Endometrium (tissue), 2 donors: ENCODE results near the gene SH3RF3.

Source experiments
- FAIRE-seq: peaks from 2 replicates; lab custom pipeline; 2012; peaks lifted over from hg19 to GRCh38; lab: Jason Lieb, UNC
- donor health status: control.
- donor health status: control.

Gene SH3RF3

GRCh38 chr2:109264595-109265328 lies 135.8 kb downstream of the SH3RF3 start:
- FAIRE-seq = no peak

GRCh38 chr2:109265369-109265768 lies 136.4 kb downstream of the SH3RF3 start:
- no peak for FAIRE-seq

DNA sequence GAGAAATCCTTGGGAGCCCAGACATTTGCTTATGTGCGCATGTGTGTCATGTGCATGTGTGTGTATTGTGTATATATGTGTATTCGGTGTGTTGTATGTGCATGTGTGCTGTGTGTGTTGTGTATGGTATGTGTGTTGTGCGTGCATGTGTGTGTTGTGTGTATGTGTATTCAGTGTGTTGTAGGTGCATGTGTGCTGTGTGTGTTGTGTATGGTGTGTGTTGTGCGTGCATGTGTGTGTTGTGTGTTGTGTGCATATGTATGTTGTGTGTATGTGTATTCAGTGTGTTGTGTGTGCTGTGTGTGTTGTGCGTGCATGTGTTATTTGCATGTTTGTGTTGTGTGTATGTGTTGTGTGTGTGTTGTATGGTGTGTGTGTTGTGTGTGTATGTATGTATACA lies 136.9 kb downstream of the SH3RF3 start:
- FAIRE-seq = no peak

DNA sequence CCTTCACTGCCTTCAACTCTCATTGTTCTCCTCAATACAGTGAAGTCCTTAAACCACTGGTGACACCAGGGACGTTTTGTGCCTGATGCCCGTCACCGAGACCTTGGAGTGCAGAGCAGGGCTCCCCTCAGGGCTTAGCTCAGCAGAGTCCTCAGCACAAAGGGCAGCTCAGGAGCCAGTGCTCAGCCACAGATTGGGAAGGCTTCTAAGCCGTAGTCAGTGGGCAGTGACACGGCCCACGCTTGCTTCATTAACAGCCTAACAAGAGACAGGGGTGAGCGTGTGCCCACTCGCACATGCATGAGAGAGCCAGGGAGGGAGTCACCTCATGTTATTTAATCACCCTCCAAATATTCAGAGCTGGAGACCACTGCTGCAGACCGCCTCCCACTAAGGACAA lies 137.5 kb downstream of the SH3RF3 start:
- FAIRE-seq = no peak

DNA sequence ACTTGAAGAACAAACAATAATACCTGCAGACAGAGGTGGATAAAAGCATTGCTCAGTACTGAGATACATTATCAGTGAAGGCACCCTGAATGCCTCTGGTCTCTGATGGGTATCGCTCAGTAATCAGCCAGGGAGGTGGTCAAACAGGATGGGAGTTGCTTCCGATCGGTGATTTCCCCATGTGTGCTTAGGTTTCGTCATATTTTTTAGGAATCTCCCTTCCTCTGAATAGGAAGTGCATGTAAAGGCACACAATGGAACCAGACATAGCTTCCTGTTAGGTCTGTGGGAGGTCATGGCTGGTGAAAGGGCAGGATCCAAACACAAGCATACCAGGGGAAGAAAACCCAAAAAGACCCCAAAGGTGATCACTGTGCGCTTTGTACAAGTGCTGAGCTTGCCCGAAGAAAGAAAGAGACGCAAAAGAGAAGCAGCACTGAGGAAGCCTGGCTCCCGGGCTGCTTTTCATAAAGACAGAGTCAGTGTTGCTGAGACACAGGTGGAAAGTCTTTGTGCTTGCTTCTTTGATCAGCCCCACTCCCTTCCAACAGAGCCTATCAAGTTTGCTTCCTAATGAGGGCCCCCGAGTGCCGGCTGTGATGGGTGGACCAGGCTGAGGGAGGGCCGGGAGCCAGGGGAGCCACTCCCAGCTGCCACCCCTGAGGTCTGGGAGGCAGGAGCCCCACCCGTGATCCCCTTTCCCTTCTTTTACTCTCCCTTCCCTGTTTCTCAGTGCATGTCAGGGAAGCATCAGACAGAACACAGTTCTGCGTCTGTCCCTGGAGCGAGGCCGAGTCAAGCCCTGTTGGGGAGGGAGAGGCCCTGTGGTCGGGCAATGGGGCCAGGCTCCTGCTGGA lies 138.2 kb downstream of the SH3RF3 start:
- no peak for FAIRE-seq

DNA sequence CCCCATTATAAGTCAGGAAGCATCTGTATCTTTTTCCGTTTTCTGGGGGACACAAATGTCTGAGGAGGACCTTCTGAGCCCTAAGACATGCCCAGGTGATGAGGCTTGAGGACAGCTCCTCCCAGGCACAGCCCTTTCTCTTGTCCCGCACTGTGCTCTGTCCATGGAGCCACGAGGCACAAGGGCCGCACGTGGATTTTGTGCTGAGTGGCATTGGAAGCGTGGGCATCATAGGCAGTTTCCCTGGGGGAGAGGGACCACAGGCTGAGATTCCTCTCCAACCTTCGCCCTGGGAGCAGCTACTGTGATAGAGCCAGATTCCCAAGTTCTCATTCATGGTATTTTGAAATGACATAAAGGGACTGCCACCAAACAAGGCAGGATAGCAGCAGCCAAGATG lies 139.9 kb downstream of the SH3RF3 start:
- FAIRE-seq = no peak

DNA sequence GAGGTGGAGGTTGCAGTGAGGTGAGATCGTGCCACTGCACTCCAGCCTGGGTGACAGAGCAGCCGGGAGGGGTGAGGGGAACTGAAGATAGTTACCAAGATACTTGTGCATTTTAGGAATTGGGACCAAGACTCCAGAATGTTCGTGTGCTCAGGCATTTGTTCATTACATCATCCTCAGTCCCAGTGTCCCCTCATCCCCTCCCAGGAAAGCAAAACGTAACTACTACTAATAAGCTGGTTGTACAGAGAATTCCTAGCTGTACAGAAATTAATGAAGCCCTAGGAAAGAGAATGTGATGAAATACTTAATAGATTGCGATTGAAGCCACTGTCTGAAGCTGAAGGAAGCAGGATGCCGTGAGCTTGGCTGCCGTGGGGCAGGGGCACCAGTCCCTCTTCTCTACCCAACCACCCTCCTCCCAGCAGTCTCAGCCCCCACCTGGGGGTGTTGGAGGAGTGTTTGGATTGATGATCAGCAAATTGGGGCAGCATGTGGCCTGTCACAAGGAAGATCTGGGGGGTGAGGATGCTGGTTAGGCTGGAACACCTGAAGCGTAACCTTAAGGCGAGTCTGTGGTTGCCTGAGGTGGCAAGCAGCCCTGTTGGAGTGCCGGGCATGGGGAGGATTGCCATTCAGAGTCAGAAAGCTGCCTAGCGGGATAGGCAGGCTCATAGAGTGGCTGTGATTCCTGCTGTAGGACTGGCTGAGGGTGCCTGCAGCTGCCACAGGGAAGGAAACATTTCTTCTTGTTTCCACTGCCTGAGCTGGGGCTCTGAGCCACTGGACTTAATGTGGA lies 140.9 kb downstream of the SH3RF3 start:
- no peak for FAIRE-seq

DNA sequence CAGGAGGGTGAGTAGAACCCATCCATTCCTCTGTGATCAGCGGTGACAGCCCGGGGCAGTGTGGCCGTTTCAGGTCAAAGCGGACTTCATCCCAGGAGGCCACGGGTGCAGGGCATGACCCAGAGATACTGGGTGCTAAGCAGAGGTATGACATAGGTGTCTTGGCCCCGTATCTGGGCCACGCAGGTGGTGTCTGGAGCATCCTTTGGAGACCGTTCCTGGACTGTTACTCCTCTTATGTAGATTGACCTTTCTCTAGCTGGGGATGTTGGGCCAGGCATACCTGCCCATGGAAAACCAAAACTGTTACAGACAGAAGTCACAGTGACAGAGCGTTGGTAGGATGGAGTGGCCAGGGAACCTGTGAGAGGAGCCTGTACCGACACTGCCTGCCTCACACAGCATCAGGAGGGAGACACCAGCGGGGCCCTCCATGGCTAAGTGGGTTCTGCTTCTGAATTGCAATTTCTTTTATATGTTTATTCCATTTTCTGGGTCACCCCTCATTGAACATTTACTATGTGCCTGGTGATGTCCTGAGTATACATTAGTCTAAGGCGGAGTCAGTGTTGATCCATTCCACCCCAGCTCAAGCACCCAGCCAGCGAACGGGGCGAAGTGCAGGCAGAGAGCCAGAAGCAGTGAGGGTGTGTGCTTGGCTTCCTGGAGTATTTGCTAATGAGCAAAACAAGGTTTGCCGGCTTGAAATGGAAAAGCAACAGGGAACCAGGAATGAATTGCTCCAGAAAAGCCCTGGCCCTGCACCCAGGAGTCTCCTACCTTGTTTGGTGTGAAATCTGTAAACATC lies 141.7 kb downstream of the SH3RF3 start:
- no peak for FAIRE-seq

DNA sequence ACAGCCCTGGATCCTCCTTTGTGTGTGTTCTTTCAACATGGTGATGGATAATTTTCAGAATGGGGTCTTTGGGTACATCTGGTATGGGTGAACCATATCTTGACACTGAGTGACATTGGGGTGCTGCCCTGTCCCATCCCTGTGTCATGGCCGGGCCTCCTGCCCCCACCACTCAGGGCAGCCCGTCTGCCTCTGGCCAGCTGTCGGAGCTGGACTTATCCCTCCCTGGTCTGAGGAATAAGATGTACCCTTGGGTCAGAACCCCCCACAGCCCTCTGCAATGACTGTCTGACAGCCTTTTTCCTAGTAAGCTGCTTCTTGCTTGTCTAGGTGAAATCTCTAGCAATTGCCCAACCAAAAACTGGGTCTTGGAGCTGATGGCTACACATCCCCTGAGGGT lies 142.9 kb downstream of the SH3RF3 start:
- no peak for FAIRE-seq

GRCh38 chr2:109272461-109272860 lies 143.5 kb downstream of the SH3RF3 start:
- no peak for FAIRE-seq

GRCh38 chr2:109275120-109276012 lies 146.4 kb downstream of the SH3RF3 start:
- no peak for FAIRE-seq

- no peak for FAIRE-seq
Observed at GRCh38 chr2:109277406-109277805, 148.4 kb downstream of the SH3RF3 start.

DNA sequence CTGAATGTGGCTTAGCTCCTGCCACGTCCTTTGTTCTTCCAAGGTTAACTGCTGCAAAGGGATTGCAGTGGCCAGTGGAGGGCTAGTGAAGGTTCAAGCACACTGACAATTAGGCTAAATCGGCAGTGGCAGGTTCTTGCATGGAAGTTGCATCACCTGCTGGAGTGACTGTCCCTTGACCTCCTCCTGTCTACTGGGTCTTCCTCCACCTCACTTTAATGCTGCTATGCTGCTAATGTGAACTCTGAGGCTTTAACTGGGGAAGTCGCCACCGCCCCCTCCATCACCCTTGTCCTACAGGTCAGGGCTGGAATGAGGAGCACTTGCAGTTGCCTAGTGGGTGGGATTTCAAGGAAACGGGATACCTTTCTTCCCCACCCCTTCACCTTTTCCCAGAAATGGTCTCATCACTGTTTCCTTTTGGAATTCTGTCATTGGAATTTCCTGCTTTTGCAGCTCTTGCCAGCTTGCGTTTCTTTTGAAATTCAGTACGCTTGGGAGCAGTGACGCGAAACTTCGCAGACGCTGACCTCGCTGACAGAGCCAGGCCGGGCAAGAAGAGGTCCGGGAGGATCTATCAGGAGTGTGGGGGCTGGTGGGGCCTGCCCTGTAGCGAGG lies 150.3 kb downstream of the SH3RF3 start:
- FAIRE-seq = no peak

- FAIRE-seq = no peak
Observed at GRCh38 chr2:109280804-109281203, 151.8 kb downstream of the SH3RF3 start.

- no peak for FAIRE-seq
Observed at GRCh38 chr2:109282360-109282759, 153.4 kb downstream of the SH3RF3 start.

GRCh38 chr2:109282865-109283264 lies 153.9 kb downstream of the SH3RF3 start:
- FAIRE-seq = no peak

- no peak for FAIRE-seq
Observed at GRCh38 chr2:109284826-109285225, 155.8 kb downstream of the SH3RF3 start.

DNA sequence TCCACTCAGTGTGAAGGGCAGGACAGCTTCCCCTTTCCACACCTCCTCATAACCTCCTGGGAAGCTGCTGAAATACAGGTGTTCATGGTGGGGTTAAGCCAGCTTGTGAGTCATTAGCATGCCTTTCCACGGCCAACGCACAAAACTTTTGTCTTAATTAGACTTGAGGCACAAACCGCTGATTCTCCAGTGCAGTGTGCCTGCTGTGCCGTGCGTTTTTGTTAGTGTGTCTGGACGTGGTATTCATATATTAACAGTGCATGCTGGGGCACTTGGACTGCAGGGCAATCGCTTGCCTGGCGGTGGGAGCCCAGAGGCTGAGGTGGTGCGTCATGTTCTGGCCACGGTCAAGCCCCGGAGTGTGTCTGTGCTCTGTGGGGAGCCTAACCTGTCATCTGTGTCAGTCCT lies 156.2 kb downstream of the SH3RF3 start:
- no peak for FAIRE-seq

DNA sequence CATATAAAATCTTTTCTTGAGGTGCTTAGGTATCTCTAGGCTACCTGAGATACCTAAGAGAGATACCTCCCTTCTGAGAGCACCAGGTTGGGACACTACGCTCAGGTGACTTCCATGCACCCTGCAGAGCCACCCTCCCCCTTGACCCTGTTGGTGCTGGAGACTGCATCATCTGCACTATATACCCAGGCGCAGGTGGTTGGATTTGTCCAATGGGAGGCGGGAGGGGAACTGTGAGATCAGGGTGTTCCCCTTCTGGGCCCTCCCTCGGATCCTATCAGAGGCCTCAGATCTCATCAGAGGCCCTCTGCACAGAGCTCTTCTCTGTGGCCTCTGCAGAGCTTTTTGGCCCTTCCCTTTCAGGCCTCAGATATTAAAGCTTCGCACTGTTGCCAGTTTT lies 158.4 kb downstream of the SH3RF3 start:
- FAIRE-seq = no peak

GRCh38 chr2:109287838-109288237 lies 158.8 kb downstream of the SH3RF3 start:
- FAIRE-seq = no peak
